Measurements from ENCODE around the gene KRT1.

GRCh38 chr12:52645982-52646381 is 34.2 kb downstream of the KRT1 start:
- TF ChIP-seq, protein P1, sequence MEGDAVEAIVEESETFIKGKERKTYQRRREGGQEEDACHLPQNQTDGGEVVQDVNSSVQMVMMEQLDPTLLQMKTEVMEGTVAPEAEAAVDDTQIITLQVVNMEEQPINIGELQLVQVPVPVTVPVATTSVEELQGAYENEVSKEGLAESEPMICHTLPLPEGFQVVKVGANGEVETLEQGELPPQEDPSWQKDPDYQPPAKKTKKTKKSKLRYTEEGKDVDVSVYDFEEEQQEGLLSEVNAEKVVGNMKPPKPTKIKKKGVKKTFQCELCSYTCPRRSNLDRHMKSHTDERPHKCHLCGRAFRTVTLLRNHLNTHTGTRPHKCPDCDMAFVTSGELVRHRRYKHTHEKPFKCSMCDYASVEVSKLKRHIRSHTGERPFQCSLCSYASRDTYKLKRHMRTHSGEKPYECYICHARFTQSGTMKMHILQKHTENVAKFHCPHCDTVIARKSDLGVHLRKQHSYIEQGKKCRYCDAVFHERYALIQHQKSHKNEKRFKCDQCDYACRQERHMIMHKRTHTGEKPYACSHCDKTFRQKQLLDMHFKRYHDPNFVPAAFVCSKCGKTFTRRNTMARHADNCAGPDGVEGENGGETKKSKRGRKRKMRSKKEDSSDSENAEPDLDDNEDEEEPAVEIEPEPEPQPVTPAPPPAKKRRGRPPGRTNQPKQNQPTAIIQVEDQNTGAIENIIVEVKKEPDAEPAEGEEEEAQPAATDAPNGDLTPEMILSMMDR (IDR thresholded peaks at IDR 0.05; ENCODE audit: low read depth, low read length, poor library complexity, severe bottlenecking) = no peak
- TF ChIP-seq EZH2phosphoT487 (IDR thresholded peaks at IDR 0.05; ENCODE audit: borderline replicate concordance, low read length) = no peak

Measured in DOHH2 (cell line).